ENCODE measurements around the gene OPRM1. TPM values are rescaled to one million over a fixed set of nuclear protein-coding genes. Genes with fewer than 3 reads are reported as not detected.
"Not testable (repeated sequence)": the region's sequence is repeated elsewhere in the genome, so short reads cannot be mapped to it uniquely, and the experiment has no call there.

OPRM1 gene
- total RNA-seq, 3 donors from 2014 or later, result 0.57 TPM; not detected in 2

GRCh38 chr6:154058963-154059680 is 20.1 kb downstream of the OPRM1 start:
- Histone ChIP-seq H3K9me3 (no peaks in the 10 kb centered on the region), H3K4me1 (ENCODE audit: low read depth) (no peaks in the 10 kb centered on the region), H3K4me3 (no peak overlapping the region), H3K36me3 (ENCODE audit: low read depth) (no peaks in the 10 kb centered on the region)
- DNase-seq (no peak), ATAC-seq (no peak)
- intact Hi-C loops (cut with DNase I, micrococcal nuclease), result no loop called here
- no peak for TF ChIP-seq CTCF (IDR thresholded peaks at IDR 0.05)

- no peak for TF ChIP-seq CTCF (IDR thresholded peaks at IDR 0.05)
- Histone ChIP-seq H3K4me1 (ENCODE audit: low read depth) (no peaks in the 10 kb centered on the region), H3K4me3 (no peak overlapping the region), H3K36me3 (ENCODE audit: low read depth) (no peaks in the 10 kb centered on the region), H3K9me3 (no peaks in the 10 kb centered on the region)
- no peak for ATAC-seq
- intact Hi-C loops (cut with DNase I, micrococcal nuclease), result no loop called here
- DNase-seq, result no peak
Observed at GRCh38 chr6:154060076-154060475, 21.0 kb downstream of the OPRM1 start.

GRCh38 chr6:154070041-154070440 is 31.0 kb downstream of the OPRM1 start:
- TF ChIP-seq CTCF (IDR thresholded peaks at IDR 0.05), result no peak
- H3K9me3 ChIP-seq, result no peaks in the 10 kb centered on the region
- no peak overlapping the region for H3K4me3 ChIP-seq
- ATAC-seq (no peak), DNase-seq (no peak)
- no peaks in the 10 kb centered on the region for H3K4me1 ChIP-seq (ENCODE audit: low read depth)
- intact Hi-C loops (cut with DNase I, micrococcal nuclease), result no loop called here
- no peaks in the 10 kb centered on the region for H3K36me3 ChIP-seq (ENCODE audit: low read depth)

GRCh38 chr6:154070657-154071056 is 31.6 kb downstream of the OPRM1 start:
- TF ChIP-seq CTCF (IDR thresholded peaks at IDR 0.05), result no peak
- intact Hi-C loops (cut with DNase I, micrococcal nuclease), result no loop called here
- H3K36me3 ChIP-seq (ENCODE audit: low read depth), result no peaks in the 10 kb centered on the region
- DNase-seq, result no peak
- no peaks in the 10 kb centered on the region for H3K4me1 ChIP-seq (ENCODE audit: low read depth)
- no peak for ATAC-seq
- no peaks in the 10 kb centered on the region for H3K9me3 ChIP-seq
- H3K4me3 ChIP-seq, result no peak overlapping the region

- Histone ChIP-seq H3K4me1 (ENCODE audit: low read depth) (no peaks in the 10 kb centered on the region), H3K4me3 (no peak overlapping the region), H3K36me3 (ENCODE audit: low read depth) (no peaks in the 10 kb centered on the region), H3K9me3 (no peaks in the 10 kb centered on the region)
- no peak for ATAC-seq
- intact Hi-C loops (cut with DNase I, micrococcal nuclease), result no loop called here
- no peak for TF ChIP-seq CTCF (IDR thresholded peaks at IDR 0.05)
- no peak for DNase-seq
Observed at GRCh38 chr6:154071236-154071635, 32.2 kb downstream of the OPRM1 start.

- intact Hi-C loops (cut with DNase I, micrococcal nuclease), result no loop called here
- Histone ChIP-seq H3K36me3 (ENCODE audit: low read depth) (no peaks in the 10 kb centered on the region), H3K4me1 (ENCODE audit: low read depth) (no peaks in the 10 kb centered on the region), H3K9me3 (no peaks in the 10 kb centered on the region), H3K4me3 (no peak overlapping the region)
- no peak for DNase-seq
- no peak for TF ChIP-seq CTCF (IDR thresholded peaks at IDR 0.05)
- ATAC-seq, result no peak
Observed at GRCh38 chr6:154071711-154072110, 32.7 kb downstream of the OPRM1 start.

- DNase-seq; H3K36me3 ChIP-seq (ENCODE audit: low read depth); intact Hi-C loops (cut with DNase I, micrococcal nuclease); H3K9me3 ChIP-seq; ATAC-seq; H3K4me3 ChIP-seq; H3K4me1 ChIP-seq (ENCODE audit: low read depth): not testable (repeated sequence)
Observed at GRCh38 chr6:154078596-154078995, 39.6 kb downstream of the OPRM1 start.
